ENCODE data around the gene IGSF5.

IGSF5 gene

DNA sequence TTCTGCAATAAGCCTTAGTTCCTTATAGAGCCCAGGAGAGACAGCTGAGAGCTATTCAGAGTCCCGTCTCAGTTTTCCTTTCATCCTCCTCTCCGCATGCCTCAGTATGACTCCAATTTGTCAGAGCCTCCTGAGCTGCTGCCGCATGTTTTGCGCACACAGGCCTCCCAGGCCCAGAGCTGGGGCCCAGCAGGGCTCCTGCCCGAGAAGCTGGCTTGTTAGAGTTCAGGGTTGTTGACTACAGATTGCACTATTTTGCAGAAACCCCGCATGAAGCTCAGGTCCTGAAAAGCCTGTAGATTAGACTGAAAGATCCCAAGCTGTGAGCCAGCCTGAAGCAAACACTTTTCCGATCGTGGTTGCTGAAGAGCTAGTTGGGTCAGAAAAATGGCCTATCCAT is 51.5 kb downstream of the IGSF5 start:
- Histone ChIP-seq H3K9ac (ENCODE audit: insufficient read length) (no peak overlapping the region), H3K9me3 (ENCODE audit: low read depth, low read length) (no peaks in the 10 kb centered on the region), H3K36me3 (ENCODE audit: insufficient read depth, low read length) (no peaks in the 10 kb centered on the region), H3K27ac (no peak overlapping the region), H3K4me3 (no peak overlapping the region)
- DNase-seq (ENCODE audit: low read depth, low spot score): no peak
- no peak for TF ChIP-seq EZH2 (IDR thresholded peaks at IDR 0.05)
- TF ChIP-seq POLR2AphosphoS5 (IDR thresholded peaks at IDR 0.05; ENCODE audit: borderline replicate concordance, low read depth, low read length): no peak
- no peak for TF ChIP-seq FOXP2 (optimal IDR thresholded peaks at IDR 0.05; ENCODE audit: control extremely low read depth, extremely low read length, insufficient read depth)

GRCh38 chr21:39799178-39799577 is 54.2 kb downstream of the IGSF5 start:
- no peak overlapping the region for H3K9ac ChIP-seq (ENCODE audit: insufficient read length)
- no peak for DNase-seq (ENCODE audit: low read depth, low spot score)
- no peak overlapping the region for H3K4me3 ChIP-seq
- TF ChIP-seq POLR2AphosphoS5 (IDR thresholded peaks at IDR 0.05; ENCODE audit: borderline replicate concordance, low read depth, low read length): no peak
- no peak for TF ChIP-seq EZH2 (IDR thresholded peaks at IDR 0.05)
- TF ChIP-seq FOXP2 (optimal IDR thresholded peaks at IDR 0.05; ENCODE audit: control extremely low read depth, extremely low read length, insufficient read depth): no peak
- no peaks in the 10 kb centered on the region for H3K36me3 ChIP-seq (ENCODE audit: insufficient read depth, low read length)
- H3K9me3 ChIP-seq (ENCODE audit: low read depth, low read length): no peaks in the 10 kb centered on the region
- H3K27ac ChIP-seq: no peak overlapping the region

- Histone ChIP-seq H3K4me3 (no peak overlapping the region), H3K36me3 (ENCODE audit: insufficient read depth, low read length) (no peaks in the 10 kb centered on the region), H3K27ac (no peak overlapping the region), H3K9ac (ENCODE audit: insufficient read length) (no peak overlapping the region), H3K9me3 (ENCODE audit: low read depth, low read length) (no peaks in the 10 kb centered on the region)
- TF ChIP-seq EZH2 (IDR thresholded peaks at IDR 0.05): no peak
- TF ChIP-seq POLR2AphosphoS5 (IDR thresholded peaks at IDR 0.05; ENCODE audit: borderline replicate concordance, low read depth, low read length): no peak
- no peak for TF ChIP-seq FOXP2 (optimal IDR thresholded peaks at IDR 0.05; ENCODE audit: control extremely low read depth, extremely low read length, insufficient read depth)
- no peak for DNase-seq (ENCODE audit: low read depth, low spot score)
Measured at GRCh38 chr21:39800311-39800710, 55.3 kb downstream of the IGSF5 start.

- no peaks in the 10 kb centered on the region for H3K36me3 ChIP-seq (ENCODE audit: insufficient read depth, low read length)
- no peak for TF ChIP-seq EZH2 (IDR thresholded peaks at IDR 0.05)
- no peak for TF ChIP-seq FOXP2 (optimal IDR thresholded peaks at IDR 0.05; ENCODE audit: control extremely low read depth, extremely low read length, insufficient read depth)
- TF ChIP-seq POLR2AphosphoS5 (IDR thresholded peaks at IDR 0.05; ENCODE audit: borderline replicate concordance, low read depth, low read length): no peak
- no peaks in the 10 kb centered on the region for H3K9me3 ChIP-seq (ENCODE audit: low read depth, low read length)
- H3K9ac ChIP-seq (ENCODE audit: insufficient read length): no peak overlapping the region
- no peak overlapping the region for H3K27ac ChIP-seq
- H3K4me3 ChIP-seq: no peak overlapping the region
- DNase-seq (ENCODE audit: low read depth, low spot score): no peak
Measured at GRCh38 chr21:39802217-39802616, 57.2 kb downstream of the IGSF5 start.

DNA sequence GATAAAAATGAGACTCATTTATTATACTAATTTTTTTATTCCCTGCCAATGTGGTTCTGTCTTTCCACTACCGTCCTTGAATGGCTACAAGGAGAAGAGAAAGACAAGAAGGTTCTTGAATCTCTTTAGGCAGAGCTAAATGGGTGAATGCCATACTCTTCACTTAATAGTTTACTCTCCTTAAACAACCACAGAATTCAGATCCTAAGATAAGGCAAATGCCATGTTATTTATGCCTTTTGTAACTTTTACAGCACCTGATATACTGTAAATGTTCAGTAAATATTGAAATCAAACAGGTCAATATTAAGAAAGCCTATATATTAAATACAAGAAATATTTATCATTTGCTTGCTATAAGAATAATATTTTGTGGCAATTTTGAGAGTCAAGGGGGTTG is 58.4 kb downstream of the IGSF5 start:
- Histone ChIP-seq H3K4me3 (no peak overlapping the region), H3K9ac (ENCODE audit: insufficient read length) (no peak overlapping the region), H3K36me3 (ENCODE audit: insufficient read depth, low read length) (no peaks in the 10 kb centered on the region), H3K27ac (no peak overlapping the region), H3K9me3 (ENCODE audit: low read depth, low read length) (no peaks in the 10 kb centered on the region)
- DNase-seq (ENCODE audit: low read depth, low spot score): no peak
- no peak for TF ChIP-seq POLR2AphosphoS5 (IDR thresholded peaks at IDR 0.05; ENCODE audit: borderline replicate concordance, low read depth, low read length)
- no peak for TF ChIP-seq FOXP2 (optimal IDR thresholded peaks at IDR 0.05; ENCODE audit: control extremely low read depth, extremely low read length, insufficient read depth)
- TF ChIP-seq EZH2 (IDR thresholded peaks at IDR 0.05): no peak

DNA sequence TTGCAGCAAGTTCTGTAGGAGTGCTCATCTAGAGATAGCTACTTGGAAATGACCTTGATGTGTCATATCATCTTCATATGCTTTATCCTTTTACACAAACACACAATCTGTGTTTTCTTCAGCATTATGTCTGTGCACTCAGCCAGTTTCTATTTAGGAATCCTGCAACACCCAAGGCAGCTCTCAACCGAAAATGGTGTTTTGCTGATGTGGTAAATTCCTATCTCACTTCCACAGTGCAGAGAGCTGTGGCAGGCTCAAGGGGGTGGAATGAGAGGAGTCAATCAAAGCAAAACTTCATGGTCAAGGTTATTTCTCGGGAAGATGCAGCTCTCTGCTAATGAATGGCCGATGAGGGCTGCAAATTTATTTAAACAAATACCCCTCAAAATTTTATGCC is 59.3 kb downstream of the IGSF5 start:
- no peak overlapping the region for H3K4me3 ChIP-seq
- no peaks in the 10 kb centered on the region for H3K9me3 ChIP-seq (ENCODE audit: low read depth, low read length)
- DNase-seq (ENCODE audit: low read depth, low spot score): no peak
- H3K27ac ChIP-seq: no peak overlapping the region
- TF ChIP-seq POLR2AphosphoS5 (IDR thresholded peaks at IDR 0.05; ENCODE audit: borderline replicate concordance, low read depth, low read length): no peak
- no peak for TF ChIP-seq FOXP2 (optimal IDR thresholded peaks at IDR 0.05; ENCODE audit: control extremely low read depth, extremely low read length, insufficient read depth)
- no peaks in the 10 kb centered on the region for H3K36me3 ChIP-seq (ENCODE audit: insufficient read depth, low read length)
- no peak overlapping the region for H3K9ac ChIP-seq (ENCODE audit: insufficient read length)

GRCh38 chr21:39805983-39806382 is 61.0 kb downstream of the IGSF5 start:
- no peak overlapping the region for H3K27ac ChIP-seq
- H3K36me3 ChIP-seq (ENCODE audit: insufficient read depth, low read length): no peaks in the 10 kb centered on the region
- H3K9me3 ChIP-seq (ENCODE audit: low read depth, low read length): no peaks in the 10 kb centered on the region
- TF ChIP-seq EZH2 (IDR thresholded peaks at IDR 0.05): no peak
- no peak for TF ChIP-seq POLR2AphosphoS5 (IDR thresholded peaks at IDR 0.05; ENCODE audit: borderline replicate concordance, low read depth, low read length)
- TF ChIP-seq FOXP2 (optimal IDR thresholded peaks at IDR 0.05; ENCODE audit: control extremely low read depth, extremely low read length, insufficient read depth): no peak
- H3K9ac ChIP-seq (ENCODE audit: insufficient read length): no peak overlapping the region
- H3K4me3 ChIP-seq: no peak overlapping the region
- DNase-seq (ENCODE audit: low read depth, low spot score): no peak

DNA sequence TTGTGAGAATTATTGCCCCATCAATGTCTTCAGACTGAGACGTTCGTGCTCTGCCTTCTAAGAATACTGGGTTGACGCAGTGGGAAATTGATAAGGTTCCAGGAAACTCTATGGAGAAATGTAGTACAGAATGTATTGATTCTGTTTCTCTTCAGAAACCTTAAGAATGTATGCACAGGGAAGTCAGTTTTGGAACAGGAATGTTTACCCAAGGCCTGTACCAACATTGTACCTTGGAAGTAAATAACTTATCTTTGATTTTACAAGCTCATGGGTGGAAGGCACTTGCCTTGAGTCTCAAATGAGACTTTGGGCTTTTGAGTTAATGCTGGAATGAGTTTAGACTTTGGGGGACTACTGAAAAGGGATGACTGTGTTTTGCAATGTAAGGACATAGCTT is 62.8 kb downstream of the IGSF5 start:
- DNase-seq (ENCODE audit: low read depth, low spot score): no peak
- Histone ChIP-seq H3K36me3 (ENCODE audit: insufficient read depth, low read length) (no peaks in the 10 kb centered on the region), H3K27ac (no peak overlapping the region), H3K9ac (ENCODE audit: insufficient read length) (no peak overlapping the region), H3K4me3 (no peak overlapping the region), H3K9me3 (ENCODE audit: low read depth, low read length) (no peaks in the 10 kb centered on the region)
- no peak for TF ChIP-seq POLR2AphosphoS5 (IDR thresholded peaks at IDR 0.05; ENCODE audit: borderline replicate concordance, low read depth, low read length)

- no peak for DNase-seq (ENCODE audit: low read depth, low spot score)
- H3K27ac ChIP-seq: no peak overlapping the region
Measured at GRCh38 chr21:39809936-39810335, 65.0 kb downstream of the IGSF5 start.

More at GRCh38 chr21:39809936-39810335, 65.0 kb downstream of the IGSF5 start:
- H3K9ac ChIP-seq (ENCODE audit: insufficient read length): no peak overlapping the region
- TF ChIP-seq POLR2AphosphoS5 (IDR thresholded peaks at IDR 0.05; ENCODE audit: borderline replicate concordance, low read depth, low read length) (no peak), EZH2 (IDR thresholded peaks at IDR 0.05) (no peak), FOXP2 (optimal IDR thresholded peaks at IDR 0.05; ENCODE audit: control extremely low read depth, extremely low read length, insufficient read depth) (no peak)
- no peaks in the 10 kb centered on the region for H3K9me3 ChIP-seq (ENCODE audit: low read depth, low read length)
- no peaks in the 10 kb centered on the region for H3K36me3 ChIP-seq (ENCODE audit: insufficient read depth, low read length)
- no peak overlapping the region for H3K4me3 ChIP-seq
